GM12892 (cell line): ENCODE results near the gene SLC35D2. TPM values are rescaled to one million over a fixed set of nuclear protein-coding genes. Genes with fewer than 3 reads are reported as not detected.

Source experiments
- DNase-seq: peaks from one replicate; pipeline ENCODE4 v3.0.0; 2011; ENCODE audit not compliant: insufficient read length
- FAIRE-seq: peaks from 2 replicates; lab custom pipeline; 2011; peaks lifted over from hg19 to GRCh38; lab: Jason Lieb, UNC
- POLR2A ChIP-seq: IDR thresholded peaks from 2 replicates; pipeline ENCODE4 v1.6.1; 2011; ENCODE audit warnings: low read depth, low read length, control low read depth
- POLR2AphosphoS5 ChIP-seq: IDR thresholded peaks from 2 replicates; pipeline ENCODE4 v1.6.1; 2011; ENCODE audit warnings: low read depth, low read length, control low read depth
- TAF1 ChIP-seq: IDR thresholded peaks from 2 replicates; pipeline ENCODE4 v1.6.1; 2011; ENCODE audit warnings: low read depth, mild to moderate bottlenecking, control low read depth, low read length, borderline replicate concordance
- polyA plus RNA-seq: library from polyadenylated mRNA; unstranded; fragments of >200 nt; gene quantifications from one replicate; pipeline ENCODE4 v1.2.1, GENCODE V29; 2012; ENCODE audit warnings: missing spikeins, inconsistent platforms; ENCODE audit not compliant: missing spikeins

Gene SLC35D2
- 8.5 TPM for polyA plus RNA-seq

GRCh38 chr9:96383165-96383942 lies at the start of gene SLC35D2:
TSS of gene SLC35D2 (minus strand) at chr9:96383711. CDS start at chr9:96383634, 77 bp downstream.
- no peak for DNase-seq
- no peak for FAIRE-seq

GRCh38 chr9:96430377-96430776 lies 46.9 kb upstream of the SLC35D2 start:
- DNase-seq (no peak), FAIRE-seq (no peak)
- TF ChIP-seq TAF1 = no peak
- TF ChIP-seq POLR2AphosphoS5 = no peak
- TF ChIP-seq POLR2A = no peak

More at GRCh38 chr9:96383165-96383942, at the start of gene SLC35D2:
- TF ChIP-seq POLR2AphosphoS5 = no peak
- no peak for TF ChIP-seq TAF1
- no peak for TF ChIP-seq POLR2A

- TF ChIP-seq TAF1 (no peak), POLR2A (no peak)
- no peak for FAIRE-seq
- DNase-seq = no peak
These were observed 46.2 kb upstream of the SLC35D2 start for GRCh38 chr9:96429732-96430131.

DNA sequence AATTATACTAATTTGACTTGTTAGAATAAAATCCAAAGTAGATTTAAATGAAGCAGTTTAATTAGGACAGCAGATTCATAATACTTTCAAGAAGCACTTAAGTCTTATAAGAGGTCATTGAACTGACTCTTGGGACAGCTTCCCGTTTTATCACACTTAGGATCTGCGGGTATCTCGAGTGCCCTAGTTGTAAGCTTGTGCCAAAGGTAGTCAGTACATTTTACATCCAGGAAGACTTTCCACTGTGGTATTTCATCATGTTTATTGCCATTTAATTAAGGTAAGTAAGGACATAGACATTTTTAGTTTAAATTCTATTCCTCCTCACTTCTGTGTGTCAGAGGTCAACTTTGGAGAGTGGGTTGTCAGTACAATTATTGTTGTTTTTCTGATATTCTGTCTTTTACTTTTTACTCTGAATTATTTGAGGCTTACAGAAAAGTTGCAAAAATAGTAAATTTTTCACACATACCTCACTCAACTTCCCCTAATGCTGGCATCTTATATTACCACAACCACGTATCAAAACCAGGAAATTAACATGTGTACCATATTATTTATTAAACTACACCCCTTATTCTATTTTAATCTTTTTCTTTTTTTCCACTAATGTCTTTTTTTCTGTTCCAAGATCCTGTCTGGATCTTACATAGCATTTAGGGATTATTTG lies 42.1 kb upstream of the SLC35D2 start:
- DNase-seq = no peak
- no peak for FAIRE-seq

GRCh38 chr9:96423985-96424336 lies 40.5 kb upstream of the SLC35D2 start:
- DNase-seq (no peak), FAIRE-seq (no peak)
- TF ChIP-seq TAF1 = no peak

More for the DNA sequence above, 42.1 kb upstream of the SLC35D2 start:
- TF ChIP-seq POLR2AphosphoS5 (no peak), TAF1 (no peak), POLR2A (no peak)

GRCh38 chr9:96423322-96423984 lies 39.9 kb upstream of the SLC35D2 start:
- FAIRE-seq (no peak), DNase-seq (no peak)
- TF ChIP-seq POLR2AphosphoS5 = no peak

DNA sequence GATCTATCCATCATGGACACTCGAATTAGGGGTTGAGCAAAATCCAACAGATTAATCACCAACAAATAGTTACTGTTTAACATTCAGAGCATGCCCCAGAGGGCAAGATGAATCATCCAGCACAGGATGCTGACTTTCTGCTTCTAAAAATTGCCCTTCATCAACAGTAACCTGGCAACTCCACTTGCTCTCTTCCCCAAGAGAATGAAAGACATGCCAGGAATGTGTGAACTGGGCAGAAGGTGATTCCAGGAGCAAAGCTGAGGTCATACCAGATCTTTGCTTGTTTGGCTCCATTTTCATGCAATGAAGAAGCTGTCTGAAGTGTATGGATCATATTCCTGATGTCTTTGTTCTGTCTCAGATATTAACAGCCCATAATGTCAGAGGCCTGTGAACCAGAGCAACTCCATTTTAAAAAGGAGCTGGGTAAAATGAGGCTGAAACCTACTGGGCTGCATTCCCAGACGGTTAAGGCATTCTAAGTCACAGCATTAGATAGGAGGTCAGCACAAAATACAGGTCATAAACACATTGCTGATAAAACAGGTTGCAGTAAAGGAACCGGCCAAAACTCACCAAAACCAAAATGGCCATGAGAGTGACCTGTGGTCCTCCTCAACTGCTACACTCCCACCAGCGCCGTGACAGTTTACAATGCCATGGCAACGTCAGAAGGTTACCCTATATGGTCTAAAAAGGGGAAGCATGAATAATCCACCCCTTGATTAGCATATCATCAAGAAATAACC lies 37.1 kb upstream of the SLC35D2 start:
- no peak for DNase-seq
- FAIRE-seq = peak; percentile 84
- no peak for TF ChIP-seq TAF1
- no peak for TF ChIP-seq POLR2A
- no peak for TF ChIP-seq POLR2AphosphoS5

DNA sequence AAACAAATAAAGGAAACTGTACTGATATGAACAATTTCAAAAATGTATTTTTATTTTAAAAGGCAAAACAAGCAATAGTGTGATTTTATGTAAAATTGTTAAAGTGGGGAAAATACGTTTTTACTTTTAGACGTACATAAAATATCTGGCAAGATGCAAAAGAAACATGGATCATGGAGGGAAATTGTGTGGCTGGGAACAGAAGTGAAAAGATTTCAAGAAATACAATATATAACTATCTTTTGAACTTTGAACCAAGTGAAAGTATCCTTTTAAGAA lies 36.1 kb upstream of the SLC35D2 start:
- DNase-seq (no peak), FAIRE-seq (no peak)
- TF ChIP-seq POLR2A (no peak), POLR2AphosphoS5 (no peak), TAF1 (no peak)

- no peak for FAIRE-seq
- peak; percentile 52 for DNase-seq
- TF ChIP-seq POLR2A = peak; percentile 24; the same call in 1 of the 2 replicates
- no peak for TF ChIP-seq POLR2AphosphoS5
These were observed 35.6 kb upstream of the SLC35D2 start for GRCh38 chr9:96418920-96419690.

GRCh38 chr9:96418083-96418919 lies 34.8 kb upstream of the SLC35D2 start, which contains the start of gene ZNF367:
TSS of gene ZNF367 (minus strand) at chr9:96418370. CDS start at chr9:96418032, 338 bp downstream.
- DNase-seq (peak; percentile 77), FAIRE-seq (peak; percentile 90)
- TF ChIP-seq POLR2AphosphoS5 (peak; percentile 56), TAF1 (peak; percentile 67; the same call in 1 of the 2 replicates), POLR2A (peak; percentile 69)
